Measurements from ENCODE around the gene ARHGEF4.

ARHGEF4 gene

DNA sequence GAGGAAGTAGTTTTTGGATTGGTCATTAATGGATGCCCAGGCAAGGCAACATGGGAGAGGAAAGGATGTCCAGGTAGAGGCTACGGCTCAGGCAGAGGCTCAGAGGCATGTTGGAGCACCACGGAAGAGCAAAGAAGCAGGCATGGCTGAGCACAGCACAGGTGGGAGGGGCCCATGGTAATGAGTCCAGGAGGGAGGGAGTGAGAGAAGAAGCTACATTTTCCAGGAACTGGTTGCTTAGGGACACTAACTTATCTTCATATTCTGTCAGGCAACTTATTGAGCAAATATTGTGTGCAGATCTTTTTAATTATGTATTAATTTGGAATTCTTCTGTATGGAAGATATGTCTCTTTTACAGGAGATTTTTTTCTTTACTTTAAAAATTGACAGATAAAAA, 42.2 kb downstream of the ARHGEF4 start:
- TF ChIP-seq CTCF (conservative IDR thresholded peaks at IDR 0.05; ENCODE audit: low read length) (no peak), EZH2phosphoT487 (IDR thresholded peaks at IDR 0.05; ENCODE audit: borderline replicate concordance) (no peak)
- Histone ChIP-seq H3K4me1 (ENCODE audit: insufficient read depth, low read length, poor library complexity, severe bottlenecking) (peaks cover 4% of the 10 kb centered on the region), H3K36me3 (ENCODE audit: insufficient read depth, low read length) (no peaks in the 10 kb centered on the region), H3F3A (ENCODE audit: low read depth) (no peaks in the 10 kb centered on the region), H3K9ac (ENCODE audit: low read depth, low read length, poor library complexity, severe bottlenecking) (no peak overlapping the region), H3K4me3 (ENCODE audit: low read length, poor library complexity, severe bottlenecking) (no peak overlapping the region), H3K27me3 (ENCODE audit: insufficient read depth, low read length, poor library complexity, severe bottlenecking) (no peaks in the 10 kb centered on the region), H2AFZ (ENCODE audit: low read length) (no peak overlapping the region), H3K4me2 (ENCODE audit: low read depth, low read length, poor library complexity, severe bottlenecking) (no peak overlapping the region), H3K9me3 (ENCODE audit: insufficient read depth, low read depth, low read length) (no peaks in the 10 kb centered on the region), H3K9me2 (replicated peaks; ENCODE audit: low read depth, low read length) (no peaks in the 10 kb centered on the region), H3K79me2 (ENCODE audit: insufficient read depth, low read length) (no peaks in the 10 kb centered on the region), H4K20me1 (ENCODE audit: insufficient read depth, low read length, poor library complexity, severe bottlenecking) (no peaks in the 10 kb centered on the region)

- TF ChIP-seq CTCF (conservative IDR thresholded peaks at IDR 0.05; ENCODE audit: low read length), result no peak
- no peak overlapping the region for H3K9ac ChIP-seq (ENCODE audit: low read depth, low read length, poor library complexity, severe bottlenecking)
These were observed 45.5 kb downstream of the ARHGEF4 start for GRCh38 chr2:130882111-130882690.

GRCh38 chr2:130882991-130883390, 46.3 kb downstream of the ARHGEF4 start:
- TF ChIP-seq CTCF (conservative IDR thresholded peaks at IDR 0.05; ENCODE audit: low read length), result no peak
- TF ChIP-seq EZH2phosphoT487 (IDR thresholded peaks at IDR 0.05; ENCODE audit: borderline replicate concordance), result no peak
- Histone ChIP-seq H4K20me1 (ENCODE audit: insufficient read depth, low read length, poor library complexity, severe bottlenecking) (no peaks in the 10 kb centered on the region), H3K36me3 (ENCODE audit: insufficient read depth, low read length) (no peaks in the 10 kb centered on the region), H3K27me3 (ENCODE audit: insufficient read depth, low read length, poor library complexity, severe bottlenecking) (no peaks in the 10 kb centered on the region), H3K4me2 (ENCODE audit: low read depth, low read length, poor library complexity, severe bottlenecking) (no peak overlapping the region), H3K9ac (ENCODE audit: low read depth, low read length, poor library complexity, severe bottlenecking) (no peak overlapping the region), H3K4me1 (ENCODE audit: insufficient read depth, low read length, poor library complexity, severe bottlenecking) (no peaks in the 10 kb centered on the region), H3K79me2 (ENCODE audit: insufficient read depth, low read length) (no peaks in the 10 kb centered on the region), H3K4me3 (ENCODE audit: low read length, poor library complexity, severe bottlenecking) (no peak overlapping the region), H3K9me3 (ENCODE audit: insufficient read depth, low read depth, low read length) (no peaks in the 10 kb centered on the region), H3K9me2 (replicated peaks; ENCODE audit: low read depth, low read length) (no peaks in the 10 kb centered on the region), H2AFZ (ENCODE audit: low read length) (no peak overlapping the region), H3F3A (ENCODE audit: low read depth) (no peaks in the 10 kb centered on the region)

More at GRCh38 chr2:130882111-130882690, 45.5 kb downstream of the ARHGEF4 start:
- H3K4me1 ChIP-seq (ENCODE audit: insufficient read depth, low read length, poor library complexity, severe bottlenecking), result no peaks in the 10 kb centered on the region
- no peak overlapping the region for H3K4me2 ChIP-seq (ENCODE audit: low read depth, low read length, poor library complexity, severe bottlenecking)
- H3F3A ChIP-seq (ENCODE audit: low read depth), result no peaks in the 10 kb centered on the region
- no peaks in the 10 kb centered on the region for H3K36me3 ChIP-seq (ENCODE audit: insufficient read depth, low read length)
- no peaks in the 10 kb centered on the region for H3K9me2 ChIP-seq (replicated peaks; ENCODE audit: low read depth, low read length)
- H2AFZ ChIP-seq (ENCODE audit: low read length), result no peak overlapping the region
- no peaks in the 10 kb centered on the region for H3K79me2 ChIP-seq (ENCODE audit: insufficient read depth, low read length)
- no peaks in the 10 kb centered on the region for H4K20me1 ChIP-seq (ENCODE audit: insufficient read depth, low read length, poor library complexity, severe bottlenecking)
- H3K4me3 ChIP-seq (ENCODE audit: low read length, poor library complexity, severe bottlenecking), result no peak overlapping the region
- no peaks in the 10 kb centered on the region for H3K9me3 ChIP-seq (ENCODE audit: insufficient read depth, low read depth, low read length)
- no peaks in the 10 kb centered on the region for H3K27me3 ChIP-seq (ENCODE audit: insufficient read depth, low read length, poor library complexity, severe bottlenecking)

Data from Loucy (cell line).